ENCODE results near the gene PLA2G12B.

- no peak for TF ChIP-seq GATA2 (IDR thresholded peaks at IDR 0.05; ENCODE audit: low read depth, low read length)
- no peak for TF ChIP-seq GATA3 (IDR thresholded peaks at IDR 0.05; ENCODE audit: low read depth, low read length)
Measured at GRCh38 chr10:72951760-72952159, 2.8 kb downstream of the PLA2G12B start.

Measured in SH-SY5Y (cell line).